Right ventricle myocardium inferior (tissue), 1 donor: ENCODE measurements around the gene LEMD3. TPM values are rescaled to one million over a fixed set of nuclear protein-coding genes. Genes with fewer than 3 reads are reported as not detected.
"Not testable (repeated sequence)": the region's sequence is repeated elsewhere in the genome, so short reads cannot be mapped to it uniquely, and the experiment has no call there.

Experiments used
- ATAC-seq: fragments of 200-7000 bp; cut with Tn5 transposase; one replicate; pipeline ENCODE4 v1.9.1; 2020; ENCODE audit warnings: mild to moderate bottlenecking, moderate library complexity
- DNase-seq: peaks from one replicate; pipeline ENCODE4 v3.0.0; 2021; ENCODE audit errors: missing footprints
- intact Hi-C: fragments of 100-400 bp; cut with DNase I; formaldehyde crosslinking; loops from one replicate; pipeline ENCODE4 v1.11.0; 2022
- total RNA-seq: library from RNA; stranded (reverse); fragmentation: NEBNext Ultra II Directional; extraction: Animal tissue kit (Norgen Biotek cat#: 25700); gene quantifications from one replicate; pipeline ENCODE4 v1.2.1, GENCODE V29; 2021
- donor health status: DM: no; HTN: yes; CAD: no; lungs with severe emphysema.

Gene LEMD3
- total RNA-seq, 1 donor from 2014 or later = 12.9 TPM

- DNase-seq (no peak), ATAC-seq (no peak)
- intact Hi-C loops = no loop called here
These were observed 94.4 kb downstream of the LEMD3 start for GRCh38 chr12:65263777-65264176.

GRCh38 chr12:65266408-65266807 is 97.0 kb downstream of the LEMD3 start:
- DNase-seq (no peak), ATAC-seq (no peak)
- intact Hi-C loops = no loop called here

GRCh38 chr12:65269603-65270002 is 100.2 kb downstream of the LEMD3 start:
- no peak for ATAC-seq
- no peak for DNase-seq
- intact Hi-C loops = no loop called here

GRCh38 chr12:65274602-65275272 is 105.4 kb downstream of the LEMD3 start:
- DNase-seq (no peak), ATAC-seq (no peak)
- intact Hi-C loops = no loop called here

- ATAC-seq (no peak), DNase-seq (no peak)
- intact Hi-C loops = no loop called here
These were observed 106.2 kb downstream of the LEMD3 start for GRCh38 chr12:65275627-65276026.

GRCh38 chr12:65276916-65277530 is 107.6 kb downstream of the LEMD3 start:
- ATAC-seq (no peak), DNase-seq (no peak)
- intact Hi-C loops = no loop called here

- no peak for ATAC-seq
- DNase-seq = no peak
These were observed 108.7 kb downstream of the LEMD3 start for GRCh38 chr12:65277994-65278575.

GRCh38 chr12:65278576-65279368 is 109.4 kb downstream of the LEMD3 start, which contains the start of gene MSRB3:
Gene MSRB3, plus strand, starts transcription at chr12:65278683. Its CDS starts 29,897 bp downstream, at chr12:65308580.
- DNase-seq = peak; percentile 85
- peak; percentile 97 for ATAC-seq
- intact Hi-C loops = no loop called here

More at GRCh38 chr12:65277994-65278575, 108.7 kb downstream of the LEMD3 start:
- intact Hi-C loops = no loop called here

- intact Hi-C loops = no loop called here
- peak; percentile 82 for ATAC-seq
- DNase-seq = no peak
These were observed 110.2 kb downstream of the LEMD3 start for GRCh38 chr12:65279369-65280112.

- intact Hi-C loops = no loop called here
- ATAC-seq (no peak), DNase-seq (no peak)
These were observed 110.9 kb downstream of the LEMD3 start for GRCh38 chr12:65280306-65280705.

- intact Hi-C loops = no loop called here
These were observed 113.5 kb downstream of the LEMD3 start for GRCh38 chr12:65282840-65283239.

GRCh38 chr12:65285532-65285931 is 116.1 kb downstream of the LEMD3 start:
- ATAC-seq, DNase-seq, intact Hi-C loops: not testable (repeated sequence)

More at GRCh38 chr12:65282840-65283239, 113.5 kb downstream of the LEMD3 start:
- ATAC-seq = no peak
- DNase-seq = no peak

- no peak for DNase-seq
- no peak for ATAC-seq
- intact Hi-C loops = no loop called here
These were observed 118.0 kb downstream of the LEMD3 start for GRCh38 chr12:65287426-65287825.

GRCh38 chr12:65292241-65292640 is 122.9 kb downstream of the LEMD3 start:
- no peak for DNase-seq
- intact Hi-C loops = no loop called here
- no peak for ATAC-seq

GRCh38 chr12:65293735-65294134 is 124.4 kb downstream of the LEMD3 start:
- intact Hi-C loops = no loop called here
- ATAC-seq (no peak), DNase-seq (no peak)

GRCh38 chr12:65294641-65295262 is 125.4 kb downstream of the LEMD3 start:
- ATAC-seq = no peak
- DNase-seq = no peak
- intact Hi-C loops = no loop called here

- no peak for ATAC-seq
- DNase-seq = no peak
- intact Hi-C loops = no loop called here
These were observed 127.3 kb downstream of the LEMD3 start for GRCh38 chr12:65296508-65297265.
